ENCODE data around the gene MAST4.

Gene MAST4

DNA sequence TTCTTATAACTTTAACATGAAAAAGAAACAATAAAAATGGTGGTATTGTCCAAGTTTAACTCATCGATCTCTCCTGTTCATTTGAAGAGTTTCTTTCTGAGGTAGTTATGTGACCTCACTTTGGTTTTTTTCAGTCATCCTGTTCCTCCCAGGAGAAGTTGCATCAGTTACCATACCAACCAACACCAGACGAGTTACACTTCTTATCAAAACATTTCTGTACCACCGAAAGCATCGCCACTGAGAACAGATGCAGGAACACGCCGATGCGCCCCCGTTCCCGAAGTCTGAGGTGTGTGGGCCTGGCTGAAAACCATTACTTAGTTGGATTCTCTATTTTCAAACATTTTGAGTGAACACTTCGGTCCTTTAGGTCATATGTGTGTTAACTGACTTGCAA, 504.1 kb downstream of the MAST4 start:
- Histone ChIP-seq H3K27me3 (ENCODE audit: control insufficient read depth, low read length) (no peaks in the 10 kb centered on the region), H3K9me2 (replicated peaks; ENCODE audit: control insufficient read depth, low read length) (no peaks in the 10 kb centered on the region), H3K36me3 (ENCODE audit: control insufficient read depth, low read length) (no peaks in the 10 kb centered on the region), H3K27ac (ENCODE audit: low read depth, low read length) (no peak overlapping the region), H3K4me1 (ENCODE audit: control insufficient read depth, low read length) (no peaks in the 10 kb centered on the region), H3K79me2 (ENCODE audit: control insufficient read depth, low read length) (no peaks in the 10 kb centered on the region), H3K4me2 (ENCODE audit: low read length) (no peak overlapping the region), H3K4me3 (ENCODE audit: low read length) (no peak overlapping the region), H3F3A (ENCODE audit: control insufficient read depth, insufficient read depth) (no peaks in the 10 kb centered on the region), H4K20me1 (ENCODE audit: control insufficient read depth, insufficient read depth, low read depth, low read length) (no peaks in the 10 kb centered on the region), H3K9me3 (ENCODE audit: control insufficient read depth, insufficient read depth, low read length) (no peaks in the 10 kb centered on the region)
- no peak for TF ChIP-seq EZH2phosphoT487 (IDR thresholded peaks at IDR 0.05; ENCODE audit: borderline replicate concordance, low read length)

DNA sequence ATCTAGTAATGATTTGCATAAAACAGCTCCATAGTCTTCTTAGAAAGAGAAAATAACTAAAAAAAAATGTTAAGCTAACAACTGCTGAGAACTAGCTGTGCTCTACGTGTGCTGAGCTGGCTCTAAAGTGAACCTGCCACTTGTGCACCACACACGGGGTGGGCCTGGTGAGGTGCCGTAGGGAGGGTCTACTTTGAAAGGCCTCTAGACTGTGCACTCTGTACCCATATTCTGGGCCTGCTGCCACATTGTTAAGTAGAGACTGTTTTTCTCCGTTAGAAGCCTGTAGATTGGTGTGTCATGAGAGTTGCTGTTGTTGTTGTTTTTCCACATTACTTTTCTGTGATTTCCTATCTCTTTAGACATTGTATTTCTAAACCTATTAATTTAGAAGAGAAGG, 506.5 kb downstream of the MAST4 start:
- Histone ChIP-seq H3K4me2 (ENCODE audit: low read length) (no peak overlapping the region), H3K9me2 (replicated peaks; ENCODE audit: control insufficient read depth, low read length) (no peaks in the 10 kb centered on the region), H3K36me3 (ENCODE audit: control insufficient read depth, low read length) (no peaks in the 10 kb centered on the region), H3F3A (ENCODE audit: control insufficient read depth, insufficient read depth) (no peaks in the 10 kb centered on the region), H4K20me1 (ENCODE audit: control insufficient read depth, insufficient read depth, low read depth, low read length) (no peaks in the 10 kb centered on the region), H3K27me3 (ENCODE audit: control insufficient read depth, low read length) (no peaks in the 10 kb centered on the region), H3K79me2 (ENCODE audit: control insufficient read depth, low read length) (no peaks in the 10 kb centered on the region), H3K9me3 (ENCODE audit: control insufficient read depth, insufficient read depth, low read length) (no peaks in the 10 kb centered on the region), H3K4me3 (ENCODE audit: low read length) (no peak overlapping the region), H3K27ac (ENCODE audit: low read depth, low read length) (no peak overlapping the region), H3K4me1 (ENCODE audit: control insufficient read depth, low read length) (no peaks in the 10 kb centered on the region)
- TF ChIP-seq EZH2phosphoT487 (IDR thresholded peaks at IDR 0.05; ENCODE audit: borderline replicate concordance, low read length), result no peak
- TF ChIP-seq, protein P1, sequence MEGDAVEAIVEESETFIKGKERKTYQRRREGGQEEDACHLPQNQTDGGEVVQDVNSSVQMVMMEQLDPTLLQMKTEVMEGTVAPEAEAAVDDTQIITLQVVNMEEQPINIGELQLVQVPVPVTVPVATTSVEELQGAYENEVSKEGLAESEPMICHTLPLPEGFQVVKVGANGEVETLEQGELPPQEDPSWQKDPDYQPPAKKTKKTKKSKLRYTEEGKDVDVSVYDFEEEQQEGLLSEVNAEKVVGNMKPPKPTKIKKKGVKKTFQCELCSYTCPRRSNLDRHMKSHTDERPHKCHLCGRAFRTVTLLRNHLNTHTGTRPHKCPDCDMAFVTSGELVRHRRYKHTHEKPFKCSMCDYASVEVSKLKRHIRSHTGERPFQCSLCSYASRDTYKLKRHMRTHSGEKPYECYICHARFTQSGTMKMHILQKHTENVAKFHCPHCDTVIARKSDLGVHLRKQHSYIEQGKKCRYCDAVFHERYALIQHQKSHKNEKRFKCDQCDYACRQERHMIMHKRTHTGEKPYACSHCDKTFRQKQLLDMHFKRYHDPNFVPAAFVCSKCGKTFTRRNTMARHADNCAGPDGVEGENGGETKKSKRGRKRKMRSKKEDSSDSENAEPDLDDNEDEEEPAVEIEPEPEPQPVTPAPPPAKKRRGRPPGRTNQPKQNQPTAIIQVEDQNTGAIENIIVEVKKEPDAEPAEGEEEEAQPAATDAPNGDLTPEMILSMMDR (IDR thresholded peaks at IDR 0.05; ENCODE audit: low read depth, low read length, poor library complexity, severe bottlenecking), result no peak

DNA sequence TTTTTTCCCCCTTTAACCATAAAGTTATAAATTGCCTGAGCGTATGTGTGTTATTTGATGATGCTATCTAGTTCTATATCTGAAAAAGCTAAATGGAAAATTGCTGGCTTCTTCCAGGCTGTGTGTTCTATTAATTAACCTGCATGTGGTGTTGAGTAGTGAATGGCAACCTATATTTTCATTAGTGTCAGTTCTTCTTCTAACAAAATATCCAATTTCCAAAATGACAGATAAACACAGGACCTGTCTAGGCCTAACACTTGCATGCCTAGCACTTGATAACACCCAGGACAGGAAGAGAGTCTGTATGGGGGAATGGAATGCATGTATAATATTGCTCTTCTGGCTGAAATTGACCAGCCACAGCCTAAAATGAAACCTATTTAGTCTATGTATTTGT, 508.7 kb downstream of the MAST4 start:
- Histone ChIP-seq H3K36me3 (ENCODE audit: control insufficient read depth, low read length) (no peaks in the 10 kb centered on the region), H4K20me1 (ENCODE audit: control insufficient read depth, insufficient read depth, low read depth, low read length) (no peaks in the 10 kb centered on the region), H3K27me3 (ENCODE audit: control insufficient read depth, low read length) (no peaks in the 10 kb centered on the region), H3F3A (ENCODE audit: control insufficient read depth, insufficient read depth) (no peaks in the 10 kb centered on the region), H3K4me1 (ENCODE audit: control insufficient read depth, low read length) (no peaks in the 10 kb centered on the region), H3K27ac (ENCODE audit: low read depth, low read length) (no peak overlapping the region), H3K9me2 (replicated peaks; ENCODE audit: control insufficient read depth, low read length) (no peaks in the 10 kb centered on the region), H3K9me3 (ENCODE audit: control insufficient read depth, insufficient read depth, low read length) (no peaks in the 10 kb centered on the region), H3K79me2 (ENCODE audit: control insufficient read depth, low read length) (no peaks in the 10 kb centered on the region), H3K4me3 (ENCODE audit: low read length) (no peak overlapping the region), H3K4me2 (ENCODE audit: low read length) (no peak overlapping the region)
- TF ChIP-seq EZH2phosphoT487 (IDR thresholded peaks at IDR 0.05; ENCODE audit: borderline replicate concordance, low read length), result no peak
- TF ChIP-seq, protein P1 (IDR thresholded peaks at IDR 0.05; ENCODE audit: low read depth, low read length, poor library complexity, severe bottlenecking), result no peak

DNA sequence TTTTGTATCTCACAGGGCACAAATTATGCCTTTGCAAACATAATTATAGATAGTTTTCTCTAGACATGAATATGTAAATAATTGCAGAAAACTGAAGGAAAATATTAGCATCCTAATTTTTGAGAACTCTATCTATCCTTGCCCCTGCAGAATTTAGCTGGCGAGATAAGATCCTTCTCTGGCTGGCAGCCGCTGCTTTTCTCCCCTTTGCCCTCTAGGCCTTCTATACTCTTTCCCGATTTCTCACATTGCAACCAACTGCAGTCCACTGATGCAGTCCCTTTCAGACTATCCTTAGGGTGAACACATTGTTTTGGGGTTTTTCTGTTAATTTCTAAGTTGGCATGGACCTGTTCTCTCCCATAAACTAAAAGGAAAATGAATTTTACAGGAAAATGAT, 509.1 kb downstream of the MAST4 start:
- no peak overlapping the region for H3K27ac ChIP-seq (ENCODE audit: low read depth, low read length)
- H3K4me3 ChIP-seq (ENCODE audit: low read length), result no peak overlapping the region
- H3K36me3 ChIP-seq (ENCODE audit: control insufficient read depth, low read length), result no peaks in the 10 kb centered on the region
- H3F3A ChIP-seq (ENCODE audit: control insufficient read depth, insufficient read depth), result no peaks in the 10 kb centered on the region
- H3K4me1 ChIP-seq (ENCODE audit: control insufficient read depth, low read length), result no peaks in the 10 kb centered on the region
- TF ChIP-seq EZH2phosphoT487 (IDR thresholded peaks at IDR 0.05; ENCODE audit: borderline replicate concordance, low read length), result no peak
- TF ChIP-seq, protein P1 (IDR thresholded peaks at IDR 0.05; ENCODE audit: low read depth, low read length, poor library complexity, severe bottlenecking), result no peak
- H3K4me2 ChIP-seq (ENCODE audit: low read length), result no peak overlapping the region
- H3K79me2 ChIP-seq (ENCODE audit: control insufficient read depth, low read length), result no peaks in the 10 kb centered on the region
- no peaks in the 10 kb centered on the region for H4K20me1 ChIP-seq (ENCODE audit: control insufficient read depth, insufficient read depth, low read depth, low read length)
- H3K9me3 ChIP-seq (ENCODE audit: control insufficient read depth, insufficient read depth, low read length), result no peaks in the 10 kb centered on the region
- no peaks in the 10 kb centered on the region for H3K9me2 ChIP-seq (replicated peaks; ENCODE audit: control insufficient read depth, low read length)
- no peaks in the 10 kb centered on the region for H3K27me3 ChIP-seq (ENCODE audit: control insufficient read depth, low read length)

Measured in DOHH2 (cell line).